COR-L47 (cell line): ENCODE results near the gene TMEM123.
"Not testable (repeated sequence)": the region's sequence is repeated elsewhere in the genome, so short reads cannot be mapped to it uniquely, and the experiment has no call there.

ENCODE experiments used
- DNase-seq: peaks from one replicate; lab custom pipeline; 2025; lab: John Stamatoyannopoulos, UW

Gene TMEM123

GRCh38 chr11:102391549-102392237 lies 60.9 kb downstream of the TMEM123 start:
- no peak for DNase-seq

GRCh38 chr11:102390667-102391465 lies 61.7 kb downstream of the TMEM123 start:
- DNase-seq: peak; percentile 38

- DNase-seq: no peak
These were observed 63.3 kb downstream of the TMEM123 start for GRCh38 chr11:102389253-102389652.

GRCh38 chr11:102387043-102387781 lies 65.4 kb downstream of the TMEM123 start:
- DNase-seq: no peak

GRCh38 chr11:102386136-102386734 lies 66.3 kb downstream of the TMEM123 start:
- DNase-seq: no peak

GRCh38 chr11:102385085-102386007 lies 67.2 kb downstream of the TMEM123 start:
- DNase-seq: no peak

GRCh38 chr11:102384419-102385079 lies 68.0 kb downstream of the TMEM123 start:
- DNase-seq: no peak

- DNase-seq: no peak
These were observed 68.7 kb downstream of the TMEM123 start for GRCh38 chr11:102383839-102384238.

GRCh38 chr11:102382384-102382783 lies 70.2 kb downstream of the TMEM123 start:
- DNase-seq: no peak

- no peak for DNase-seq
These were observed 73.7 kb downstream of the TMEM123 start for GRCh38 chr11:102378818-102379217.

- no peak for DNase-seq
These were observed 74.7 kb downstream of the TMEM123 start for GRCh38 chr11:102377891-102378290.

- DNase-seq: no peak
These were observed 76.7 kb downstream of the TMEM123 start for GRCh38 chr11:102375720-102376399.

GRCh38 chr11:102374633-102375424 lies 77.7 kb downstream of the TMEM123 start:
- DNase-seq: not testable (repeated sequence)

- no peak for DNase-seq
These were observed 84.1 kb downstream of the TMEM123 start for GRCh38 chr11:102368472-102368871.

- no peak for DNase-seq
These were observed 85.2 kb downstream of the TMEM123 start for GRCh38 chr11:102367364-102367763.

GRCh38 chr11:102364991-102365390 lies 87.6 kb downstream of the TMEM123 start:
- no peak for DNase-seq

GRCh38 chr11:102361086-102362031 lies 91.2 kb downstream of the TMEM123 start:
- DNase-seq: no peak

- DNase-seq: no peak
These were observed 91.9 kb downstream of the TMEM123 start for GRCh38 chr11:102360681-102361080.
